ENCODE results near the gene THSD7A. TPM values are rescaled to one million over a fixed set of nuclear protein-coding genes. Genes with fewer than 3 reads are reported as not detected.

THSD7A gene
- total RNA-seq, 1 donor from 2014 or later: 0.26 TPM

GRCh38 chr7:11726794-11727155 lies 105.2 kb downstream of the THSD7A start:
- Histone ChIP-seq H3K27me3 (ENCODE audit: control insufficient read depth, insufficient read depth, low read length) (no peaks in the 10 kb centered on the region), H3K4me3 (ENCODE audit: low read depth, low read length) (no peak overlapping the region), H3K36me3 (ENCODE audit: control insufficient read depth, insufficient read depth, low read length) (no peaks in the 10 kb centered on the region)
- TF ChIP-seq CTCF (IDR thresholded peaks at IDR 0.05; ENCODE audit: insufficient read depth, low read length, severe bottlenecking): no peak
- DNase-seq (ENCODE audit: low read depth): no peak
- FAIRE-seq: no peak

DNA sequence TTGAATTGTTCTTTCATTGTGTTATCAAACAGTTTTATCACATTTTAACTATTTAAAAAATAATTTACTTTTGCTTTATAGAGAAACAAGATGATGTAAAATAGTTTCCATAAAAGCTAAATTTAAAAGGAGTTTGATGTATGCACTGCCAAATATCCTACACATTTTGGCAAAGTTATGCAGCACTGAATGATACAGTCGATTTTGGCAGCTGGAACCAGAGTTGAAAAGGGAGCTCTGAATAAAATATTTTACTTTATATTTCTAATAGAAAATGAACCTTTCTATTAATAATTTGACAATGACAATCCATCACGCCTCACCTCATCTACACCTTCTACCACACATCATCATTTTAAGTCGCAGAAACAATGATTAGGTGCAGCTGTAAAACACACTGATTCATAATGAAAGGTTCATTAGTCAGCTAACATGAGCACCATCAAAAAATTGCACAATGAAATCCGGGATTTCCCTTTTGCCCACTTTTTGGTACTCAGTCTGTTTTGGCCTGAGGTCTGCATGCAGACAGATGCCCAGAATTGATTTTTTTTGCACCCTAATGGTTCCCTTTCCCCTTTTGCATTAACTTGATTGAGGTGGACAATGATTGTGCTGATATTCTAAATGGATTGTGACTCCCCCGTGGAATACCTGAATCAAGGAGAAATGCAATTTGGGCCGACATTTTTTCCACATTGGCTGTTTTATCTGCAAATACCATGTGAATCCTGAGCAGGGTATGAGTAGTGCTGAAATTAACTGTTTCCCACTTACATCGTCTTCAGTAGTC lies 105.8 kb downstream of the THSD7A start:
- no peak overlapping the region for H3K4me3 ChIP-seq (ENCODE audit: low read depth, low read length)
- TF ChIP-seq CTCF (IDR thresholded peaks at IDR 0.05; ENCODE audit: insufficient read depth, low read length, severe bottlenecking): no peak
- DNase-seq (ENCODE audit: low read depth): peak; percentile 84
- no peaks in the 10 kb centered on the region for H3K36me3 ChIP-seq (ENCODE audit: control insufficient read depth, insufficient read depth, low read length)
- FAIRE-seq: no peak
- no peaks in the 10 kb centered on the region for H3K27me3 ChIP-seq (ENCODE audit: control insufficient read depth, insufficient read depth, low read length)

DNA sequence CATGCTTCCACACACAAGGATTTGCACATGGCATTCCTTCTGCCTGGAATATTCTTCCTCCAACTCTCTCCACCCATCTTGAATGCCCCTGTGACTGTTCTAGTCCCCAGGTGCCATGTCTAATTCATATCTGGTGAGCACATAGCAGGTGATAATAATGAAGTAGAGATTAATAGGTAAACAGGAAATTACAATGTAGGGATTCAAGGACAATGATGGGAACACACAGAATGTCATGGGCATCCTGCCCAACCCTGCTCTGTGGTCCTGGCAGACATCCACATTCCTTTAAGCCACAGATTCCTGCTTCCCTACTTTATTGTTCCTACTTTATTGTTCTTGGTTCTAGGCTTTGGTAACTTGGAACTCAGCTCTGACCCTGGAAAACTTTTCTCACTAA lies 115.8 kb downstream of the THSD7A start:
- peak; percentile 72 for DNase-seq (ENCODE audit: low read depth)
- Histone ChIP-seq H3K27me3 (ENCODE audit: control insufficient read depth, insufficient read depth, low read length) (no peaks in the 10 kb centered on the region), H3K36me3 (ENCODE audit: control insufficient read depth, insufficient read depth, low read length) (no peaks in the 10 kb centered on the region), H3K4me3 (ENCODE audit: low read depth, low read length) (no peak overlapping the region)
- no peak for TF ChIP-seq CTCF (IDR thresholded peaks at IDR 0.05; ENCODE audit: insufficient read depth, low read length, severe bottlenecking)
- no peak for FAIRE-seq

DNA sequence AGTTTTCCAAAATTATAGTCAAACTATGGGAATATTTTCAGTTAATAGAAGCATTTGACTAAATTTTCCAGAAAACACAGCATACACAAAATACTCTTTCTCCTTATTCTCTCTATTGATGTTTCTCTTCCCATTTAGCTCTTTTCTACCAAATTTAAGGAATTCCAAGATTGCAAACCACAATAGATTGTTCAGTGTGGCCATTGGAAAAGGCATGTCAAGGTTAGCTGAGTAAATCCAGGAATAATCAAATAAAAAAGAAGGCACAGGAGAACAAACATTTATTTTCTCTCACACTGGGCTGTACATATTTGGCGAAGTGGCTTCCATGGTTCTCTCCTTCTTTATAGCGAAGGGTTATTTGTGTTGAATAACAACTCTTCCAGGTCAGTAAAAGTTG lies 117.3 kb downstream of the THSD7A start:
- H3K27me3 ChIP-seq (ENCODE audit: control insufficient read depth, insufficient read depth, low read length): no peaks in the 10 kb centered on the region
- H3K4me3 ChIP-seq (ENCODE audit: low read depth, low read length): no peak overlapping the region
- FAIRE-seq: no peak

GRCh38 chr7:11714205-11714604 lies 117.8 kb downstream of the THSD7A start:
- no peak for TF ChIP-seq CTCF (IDR thresholded peaks at IDR 0.05; ENCODE audit: insufficient read depth, low read length, severe bottlenecking)
- Histone ChIP-seq H3K27me3 (ENCODE audit: control insufficient read depth, insufficient read depth, low read length) (no peaks in the 10 kb centered on the region), H3K36me3 (ENCODE audit: control insufficient read depth, insufficient read depth, low read length) (no peaks in the 10 kb centered on the region), H3K4me3 (ENCODE audit: low read depth, low read length) (no peak overlapping the region)
- FAIRE-seq (no peak), DNase-seq (ENCODE audit: low read depth) (peak; percentile 78)

More for the DNA sequence above, 117.3 kb downstream of the THSD7A start:
- TF ChIP-seq CTCF (IDR thresholded peaks at IDR 0.05; ENCODE audit: insufficient read depth, low read length, severe bottlenecking): no peak
- H3K36me3 ChIP-seq (ENCODE audit: control insufficient read depth, insufficient read depth, low read length): no peaks in the 10 kb centered on the region
- no peak for DNase-seq (ENCODE audit: low read depth)

GRCh38 chr7:11713352-11713751 lies 118.6 kb downstream of the THSD7A start:
- Histone ChIP-seq H3K27me3 (ENCODE audit: control insufficient read depth, insufficient read depth, low read length) (no peaks in the 10 kb centered on the region), H3K36me3 (ENCODE audit: control insufficient read depth, insufficient read depth, low read length) (no peaks in the 10 kb centered on the region), H3K4me3 (ENCODE audit: low read depth, low read length) (no peak overlapping the region)
- no peak for TF ChIP-seq CTCF (IDR thresholded peaks at IDR 0.05; ENCODE audit: insufficient read depth, low read length, severe bottlenecking)
- FAIRE-seq: no peak
- no peak for DNase-seq (ENCODE audit: low read depth)

Measured in bronchial epithelial cell (primary cell).